ENCODE data around the gene GATA2. TPM values are rescaled to one million over a fixed set of nuclear protein-coding genes. Genes with fewer than 3 reads are reported as not detected.

GATA2 gene
- total RNA-seq (2014; rRNA removed; shearing (Covaris generic)) (23.8 and 28.6 TPM in 2 replicates), polyA plus RNA-seq (2016; fragmentation: Nextera tagmentation; extraction: Ambion mirVana) (33.3 and 34.0 TPM in 2 replicates)

DNA sequence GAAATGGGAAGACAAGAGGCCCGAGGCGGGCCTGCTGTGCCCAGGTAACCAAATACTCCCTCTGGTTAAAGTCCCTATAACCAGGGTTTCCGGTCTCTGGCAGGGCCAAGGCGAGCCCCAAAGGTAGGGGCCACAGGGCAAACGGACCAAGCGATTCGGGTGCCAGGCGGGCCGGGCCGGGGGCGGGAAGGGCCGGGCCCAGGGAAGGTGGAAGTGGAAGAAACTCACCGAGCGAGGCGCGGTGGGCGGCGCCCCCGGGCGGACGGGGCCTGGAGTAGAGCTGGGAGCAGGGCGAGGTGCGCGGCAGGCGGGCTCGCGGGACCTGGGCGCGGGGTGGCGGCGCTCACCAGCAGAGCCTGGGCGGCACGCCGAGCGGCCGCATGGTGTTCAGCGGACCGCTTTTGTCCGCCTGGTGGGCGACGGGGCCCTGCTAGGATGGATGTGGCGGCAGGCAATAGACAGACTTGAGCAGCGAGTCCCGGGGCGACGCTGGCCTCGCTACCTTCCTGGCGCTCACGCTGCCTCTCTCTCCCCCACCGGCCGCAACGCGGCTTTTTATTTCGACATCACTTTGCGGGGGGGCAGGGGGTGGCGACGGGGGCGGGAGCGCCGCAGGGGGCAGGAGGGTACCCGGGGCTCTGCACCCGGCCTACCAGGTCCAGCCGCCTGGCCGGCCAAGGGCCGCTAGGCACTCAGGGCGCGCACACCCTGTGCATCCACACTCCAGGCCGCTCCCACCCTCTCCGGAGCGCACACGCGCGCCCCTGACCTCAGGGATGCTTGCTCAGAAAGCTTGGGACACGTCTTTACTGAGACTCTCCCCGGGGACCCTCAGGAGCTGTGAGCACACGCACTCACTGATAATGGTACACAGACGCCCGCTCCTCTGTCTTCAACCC is at the start of gene GATA2:
Gene GATA2 (minus strand): TSS at position 531 of the 899 bp plus-strand sequence. CDS start 6,170 bp downstream, outside the sequence.
- H4K20me1 ChIP-seq (ENCODE audit: insufficient read depth): no peaks in the 10 kb centered on the region
- H3K27ac ChIP-seq: no peak within 1 kb of the TSS
- DNase-seq: peak; percentile 59
- in situ Hi-C loops (cut with MboI): no loop called here
- peak within 1 kb of the TSS; percentile 94 for H3K9ac ChIP-seq
- WGBS, 2 experiments (ENCODE audit: low coverage in 1 of 2, low lambda C conversion rate in 2 of 2, missing lambda C conversion rate in 2 of 2): 27 to 28% methylated on average over 39 to 77 of the region's 78 CpGs
- no peaks in the 10 kb centered on the region for H3F3A ChIP-seq (ENCODE audit: insufficient read depth)
- H3K36me3 ChIP-seq (ENCODE audit: low read depth): no peaks in the 10 kb centered on the region
- H3K4me1 ChIP-seq (ENCODE audit: insufficient read depth): no peaks in the 10 kb centered on the region
- H3K9me2 ChIP-seq (ENCODE audit: insufficient read depth): no peaks in the 10 kb centered on the region
- no peaks in the 10 kb centered on the region for H3K9me3 ChIP-seq (ENCODE audit: low read depth)
- H3K4me3 ChIP-seq: peak within 1 kb of the TSS; percentile 90
- TF ChIP-seq EZH2 (IDR thresholded peaks at IDR 0.05; ENCODE audit: insufficient read depth, poor library complexity, severe bottlenecking) (no peak), EZH2phosphoT487 (IDR thresholded peaks at IDR 0.05; ENCODE audit: insufficient read depth, low read depth) (no peak)
- H3K79me2 ChIP-seq (ENCODE audit: insufficient read depth): peaks cover 77% of the 10 kb centered on the region
- no peaks in the 10 kb centered on the region for H3K27me3 ChIP-seq (replicated peaks; ENCODE audit: insufficient read depth)
- H2AFZ ChIP-seq: no peak within 1 kb of the TSS
- H3K4me2 ChIP-seq (ENCODE audit: unreplicated experiment): peak within 1 kb of the TSS; percentile 62

DNA sequence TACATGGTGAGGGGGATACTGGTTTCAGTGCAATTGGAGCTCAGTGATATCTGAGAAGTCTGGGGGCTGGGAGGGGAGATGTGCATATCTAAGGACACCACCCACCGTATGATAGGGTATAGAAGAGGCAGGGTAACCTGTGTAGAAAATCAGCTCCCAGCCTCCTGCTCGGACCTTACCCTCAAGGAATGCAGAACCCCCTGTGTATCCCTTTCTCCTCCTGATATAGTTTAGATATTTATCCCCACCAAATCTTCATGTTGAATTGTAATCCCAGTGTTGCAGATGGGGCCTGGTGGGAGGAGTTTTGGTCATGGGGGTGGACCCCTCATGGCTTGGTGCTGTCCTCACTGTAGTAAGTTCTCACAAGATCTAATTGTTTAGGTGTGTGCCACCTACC is 48.2 kb upstream of the GATA2 start:
- H3K27ac ChIP-seq: no peak overlapping the region
- H3K36me3 ChIP-seq (ENCODE audit: low read depth): no peaks in the 10 kb centered on the region
- H3K9ac ChIP-seq: no peak overlapping the region
- in situ Hi-C loops (cut with MboI): no loop called here
- H3K4me1 ChIP-seq (ENCODE audit: insufficient read depth): no peaks in the 10 kb centered on the region
- no peak overlapping the region for H3K4me2 ChIP-seq (ENCODE audit: unreplicated experiment)
- no peaks in the 10 kb centered on the region for H3K9me3 ChIP-seq (ENCODE audit: low read depth)
- H3K4me3 ChIP-seq: no peak overlapping the region
- peaks cover under 1% of the 10 kb centered on the region; the same call in 1 of the 2 replicates for H3F3A ChIP-seq (ENCODE audit: insufficient read depth)
- 29 to 32% methylated on average over 2 of the region's 2 CpGs for WGBS, 2 experiments (ENCODE audit: low coverage in 1 of 2, low lambda C conversion rate in 2 of 2, missing lambda C conversion rate in 2 of 2)
- no peaks in the 10 kb centered on the region for H3K79me2 ChIP-seq (ENCODE audit: insufficient read depth)
- H2AFZ ChIP-seq: no peak overlapping the region
- TF ChIP-seq EZH2 (IDR thresholded peaks at IDR 0.05; ENCODE audit: insufficient read depth, poor library complexity, severe bottlenecking): no peak
- no peak for TF ChIP-seq EZH2phosphoT487 (IDR thresholded peaks at IDR 0.05; ENCODE audit: insufficient read depth, low read depth)
- H3K27me3 ChIP-seq (replicated peaks; ENCODE audit: insufficient read depth): no peaks in the 10 kb centered on the region; the same call in 1 of the 2 replicates
- H4K20me1 ChIP-seq (ENCODE audit: insufficient read depth): no peaks in the 10 kb centered on the region
- H3K9me2 ChIP-seq (ENCODE audit: insufficient read depth): no peaks in the 10 kb centered on the region
- no peak for DNase-seq

DNA sequence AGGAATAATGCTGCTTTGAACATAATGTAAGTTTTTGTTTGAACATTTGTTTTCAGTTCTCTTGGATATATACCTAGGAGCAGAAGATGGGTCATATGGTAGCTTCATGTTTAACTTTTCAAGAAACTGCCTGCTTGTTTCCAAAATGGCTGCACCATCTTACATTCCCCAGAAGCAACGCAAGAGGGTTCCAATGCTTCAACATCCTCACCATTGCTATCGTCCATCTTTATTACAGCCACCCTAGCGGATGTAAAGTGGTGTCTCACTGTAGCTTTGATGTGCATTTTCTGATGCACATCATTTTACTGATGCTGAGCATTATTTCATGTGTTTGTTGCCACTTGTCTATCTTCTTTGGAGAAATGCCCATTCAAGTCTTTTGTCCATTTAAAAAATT is 46.4 kb upstream of the GATA2 start:
- in situ Hi-C loops (cut with MboI): no loop called here
- H3K36me3 ChIP-seq (ENCODE audit: low read depth): no peaks in the 10 kb centered on the region
- WGBS, 2 experiments (ENCODE audit: low coverage in 1 of 2, low lambda C conversion rate in 2 of 2, missing lambda C conversion rate in 2 of 2): 54 to 73% methylated on average over 3 of the region's 3 CpGs

DNA sequence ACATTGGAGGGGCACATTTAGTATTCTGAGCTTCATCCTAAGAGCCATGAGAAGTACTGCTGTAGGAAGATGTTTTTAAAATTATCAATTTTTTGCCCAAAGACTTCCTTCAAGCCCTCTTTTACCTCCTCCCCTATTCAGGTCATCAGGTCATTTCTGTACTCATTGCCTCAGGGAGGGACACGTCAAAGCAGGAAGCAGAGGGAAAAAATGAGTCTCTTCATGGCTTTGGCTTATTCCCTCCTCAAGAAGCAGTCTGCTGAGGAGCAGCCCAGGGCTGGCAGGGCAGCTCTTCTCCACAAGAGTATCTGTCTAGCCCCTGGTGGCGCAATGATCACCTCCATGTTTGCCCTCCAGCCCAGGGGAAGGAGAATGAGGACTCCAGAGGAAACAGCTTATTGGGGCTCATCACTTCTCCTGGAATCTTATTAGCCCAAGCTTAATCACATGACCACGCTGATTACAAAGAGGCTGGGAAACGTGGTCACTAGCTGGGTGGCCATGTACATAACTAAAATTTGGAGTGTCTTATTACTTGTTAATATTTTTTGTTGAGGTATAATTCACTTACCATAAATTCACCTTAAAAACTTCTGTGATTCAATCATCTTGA is 44.2 kb upstream of the GATA2 start:
- no peaks in the 10 kb centered on the region for H3K79me2 ChIP-seq (ENCODE audit: insufficient read depth)
- H3K9me2 ChIP-seq (ENCODE audit: insufficient read depth): no peaks in the 10 kb centered on the region
- no peaks in the 10 kb centered on the region for H3K9me3 ChIP-seq (ENCODE audit: low read depth)
- H3K4me2 ChIP-seq (ENCODE audit: unreplicated experiment): no peak overlapping the region
- in situ Hi-C loops (cut with MboI): no loop called here
- no peak overlapping the region for H3K4me3 ChIP-seq
- no peak overlapping the region for H3K9ac ChIP-seq
- DNase-seq: peak; percentile 26
- no peaks in the 10 kb centered on the region for H3F3A ChIP-seq (ENCODE audit: insufficient read depth)
- no peaks in the 10 kb centered on the region for H4K20me1 ChIP-seq (ENCODE audit: insufficient read depth)
- 42 to 46% methylated on average over 4 of the region's 4 CpGs for WGBS, 2 experiments (ENCODE audit: low coverage in 1 of 2, low lambda C conversion rate in 2 of 2, missing lambda C conversion rate in 2 of 2)
- TF ChIP-seq EZH2phosphoT487 (IDR thresholded peaks at IDR 0.05; ENCODE audit: insufficient read depth, low read depth) (no peak), EZH2 (IDR thresholded peaks at IDR 0.05; ENCODE audit: insufficient read depth, poor library complexity, severe bottlenecking) (no peak)
- peaks cover 4% of the 10 kb centered on the region; the same call in 1 of the 2 replicates for H3K27me3 ChIP-seq (replicated peaks; ENCODE audit: insufficient read depth)
- no peaks in the 10 kb centered on the region for H3K36me3 ChIP-seq (ENCODE audit: low read depth)
- H3K4me1 ChIP-seq (ENCODE audit: insufficient read depth): no peaks in the 10 kb centered on the region
- no peak overlapping the region for H3K27ac ChIP-seq
- H2AFZ ChIP-seq: no peak overlapping the region

More for the DNA sequence above, 46.4 kb upstream of the GATA2 start:
- Histone ChIP-seq H3K4me2 (ENCODE audit: unreplicated experiment) (no peak overlapping the region), H3K4me1 (ENCODE audit: insufficient read depth) (no peaks in the 10 kb centered on the region), H3K9ac (no peak overlapping the region), H2AFZ (no peak overlapping the region), H4K20me1 (ENCODE audit: insufficient read depth) (no peaks in the 10 kb centered on the region), H3K27ac (no peak overlapping the region), H3K4me3 (no peak overlapping the region), H3F3A (ENCODE audit: insufficient read depth) (no peaks in the 10 kb centered on the region), H3K27me3 (replicated peaks; ENCODE audit: insufficient read depth) (no peaks in the 10 kb centered on the region; the same call in 1 of the 2 replicates), H3K79me2 (ENCODE audit: insufficient read depth) (no peaks in the 10 kb centered on the region), H3K9me2 (ENCODE audit: insufficient read depth) (no peaks in the 10 kb centered on the region), H3K9me3 (ENCODE audit: low read depth) (no peaks in the 10 kb centered on the region)
- no peak for DNase-seq
- TF ChIP-seq EZH2phosphoT487 (IDR thresholded peaks at IDR 0.05; ENCODE audit: insufficient read depth, low read depth): no peak
- no peak for TF ChIP-seq EZH2 (IDR thresholded peaks at IDR 0.05; ENCODE audit: insufficient read depth, poor library complexity, severe bottlenecking)
